H9 (cell line): ENCODE data around the gene CROCC. TPM values are rescaled to one million over a fixed set of nuclear protein-coding genes. Genes with fewer than 3 reads are reported as not detected.

ENCODE experiments used
- DNase-seq: peaks from one replicate; pipeline ENCODE4 v3.0.0-alpha.2; 2017
- H2AFZ ChIP-seq: one replicate; pipeline ENCODE4 v1.6.1; 2013; ENCODE audit warnings: mild to moderate bottlenecking, low read length, control low read depth, moderate library complexity
- H2AK5ac ChIP-seq: 2 replicates; pipeline ENCODE4 v1.6.1; 2013; ENCODE audit warnings: low read length, control low read depth, mixed read lengths; ENCODE audit not compliant: insufficient read length
- H2BK120ac ChIP-seq: one replicate; pipeline ENCODE4 v1.6.1; 2013; ENCODE audit warnings: low read depth, mild to moderate bottlenecking, low read length, control low read depth, inconsistent platforms; ENCODE audit not compliant: poor library complexity, severe bottlenecking
- H2BK12ac ChIP-seq: 2 replicates; pipeline ENCODE4 v1.6.1; 2013; ENCODE audit warnings: low read length, control low read depth, mixed read lengths, low read depth; ENCODE audit not compliant: insufficient read length
- H2BK15ac ChIP-seq: 2 replicates; pipeline ENCODE4 v1.6.1; 2013; ENCODE audit warnings: low read depth, low read length, control low read depth
- H2BK20ac ChIP-seq: one replicate; pipeline ENCODE4 v1.6.1; 2013; ENCODE audit warnings: low read depth, mild to moderate bottlenecking, low read length, control low read depth, inconsistent platforms; ENCODE audit not compliant: poor library complexity, severe bottlenecking
- H2BK5ac ChIP-seq: 2 replicates; pipeline ENCODE4 v1.6.1; 2013; ENCODE audit warnings: low read length, control low read depth, mixed read lengths; ENCODE audit not compliant: insufficient read length
- H3K14ac ChIP-seq: 2 replicates; pipeline ENCODE4 v1.6.1; 2013; ENCODE audit warnings: low read length, control low read depth; ENCODE audit not compliant: insufficient read depth
- H3K18ac ChIP-seq: 2 replicates; pipeline ENCODE4 v1.6.1; 2013; ENCODE audit warnings: low read depth, mild to moderate bottlenecking, mixed read lengths, low read length, control low read depth; ENCODE audit not compliant: insufficient read length
- H3K23ac ChIP-seq: 2 replicates; pipeline ENCODE4 v1.6.1; 2013; ENCODE audit warnings: low read length, control low read depth, mixed read lengths, low read depth; ENCODE audit not compliant: insufficient read length
- H3K23me2 ChIP-seq: 2 replicates; pipeline ENCODE4 v1.6.1; 2013; ENCODE audit warnings: low read depth, mild to moderate bottlenecking, mixed read lengths, low read length, control low read depth; ENCODE audit not compliant: insufficient read length, poor library complexity, severe bottlenecking
- H3K27ac ChIP-seq: 2 replicates; pipeline ENCODE4 v1.5.1; 2013; ENCODE audit warnings: low read length, control low read depth, mixed read lengths, low read depth; ENCODE audit not compliant: insufficient read length
- H3K27me3 ChIP-seq: 2 replicates; pipeline ENCODE4 v1.6.1; 2013; ENCODE audit warnings: low read length, control low read depth, inconsistent platforms; ENCODE audit not compliant: insufficient read depth
- H3K4ac ChIP-seq: 2 replicates; pipeline ENCODE4 v1.6.1; 2013; ENCODE audit warnings: low read depth, mild to moderate bottlenecking, control low read depth, inconsistent platforms, low read length, moderate library complexity
- H3K4me1 ChIP-seq: 2 replicates; pipeline ENCODE4 v1.6.1; 2013; ENCODE audit warnings: low read length, control low read depth, inconsistent platforms; ENCODE audit not compliant: insufficient read depth
- H3K4me2 ChIP-seq: 2 replicates; pipeline ENCODE4 v1.6.1; 2013; ENCODE audit warnings: low read length, control low read depth, mixed read lengths; ENCODE audit not compliant: insufficient read length, insufficient read depth
- H3K56ac ChIP-seq: 2 replicates; pipeline ENCODE4 v1.6.1; 2013; ENCODE audit warnings: low read depth, mild to moderate bottlenecking, mixed read lengths, low read length, control low read depth; ENCODE audit not compliant: insufficient read length
- H3K79me1 ChIP-seq: 2 replicates; pipeline ENCODE4 v1.6.1; 2013; ENCODE audit warnings: low read depth, mild to moderate bottlenecking, moderate library complexity, low read length, control low read depth, inconsistent platforms; ENCODE audit not compliant: insufficient read depth, poor library complexity, severe bottlenecking
- H3K79me2 ChIP-seq: 2 replicates; pipeline ENCODE4 v1.6.1; 2013; ENCODE audit warnings: low read length, control low read depth, inconsistent platforms; ENCODE audit not compliant: insufficient read depth
- H3K9ac ChIP-seq: 2 replicates; pipeline ENCODE4 v1.6.1; 2013; ENCODE audit warnings: low read length, control low read depth, mixed read lengths; ENCODE audit not compliant: insufficient read length; ENCODE audit errors: extremely low read depth
- H3K9me3 ChIP-seq: one replicate; pipeline ENCODE4 v1.6.1; 2013; ENCODE audit warnings: low read depth, low read length, inconsistent platforms; ENCODE audit not compliant: control insufficient read depth
- H3T11ph ChIP-seq: one replicate; pipeline ENCODE4 v1.6.1; 2013; ENCODE audit warnings: mild to moderate bottlenecking, low read length, control low read depth, inconsistent platforms
- H4K20me1 ChIP-seq: one replicate; pipeline ENCODE4 v1.6.1; 2013; ENCODE audit not compliant: control insufficient read depth, insufficient read length, insufficient read depth
- H4K5ac ChIP-seq: 2 replicates; pipeline ENCODE4 v1.6.1; 2013; ENCODE audit warnings: low read depth, mild to moderate bottlenecking, mixed read lengths, low read length, control low read depth; ENCODE audit not compliant: insufficient read length
- H4K8ac ChIP-seq: replicated peaks from 2 replicates; pipeline ENCODE4 v1.6.1; 2013; ENCODE audit warnings: low read length, control low read depth, mixed read lengths, low read depth; ENCODE audit not compliant: insufficient read length
- H4K91ac ChIP-seq: 2 replicates; pipeline ENCODE4 v1.6.1; 2013; ENCODE audit warnings: low read depth, mild to moderate bottlenecking, moderate library complexity, mixed read lengths, low read length, control low read depth; ENCODE audit not compliant: insufficient read length
- H3K27ac Mint-ChIP-seq, 3 experiments: 2 replicates in 2 of 3; 3 replicates in 1 of 3; pipeline ENCODE4 v1.8.0; 2020 to 2021; ENCODE audit warnings: mixed read lengths in 3 of 3, mild to moderate bottlenecking in 1 of 3, moderate library complexity in 1 of 3
- H3K27me3 Mint-ChIP-seq: 2 replicates; pipeline ENCODE4 v1.8.0; 2021; ENCODE audit warnings: low read depth, mild to moderate bottlenecking, moderate library complexity, mixed read lengths
- H3K36me3 Mint-ChIP-seq, 3 experiments: 2 replicates in 2 of 3; 3 replicates in 1 of 3; pipeline ENCODE4 v1.8.0; 2020 to 2021; ENCODE audit warnings: low read depth in 3 of 3, mixed read lengths in 3 of 3; ENCODE audit not compliant: insufficient read depth in 1 of 3
- H3K4me1 Mint-ChIP-seq, 2 experiments: 2 replicates each; pipeline ENCODE4 v1.8.0; 2020; ENCODE audit warnings: mixed read lengths in 2 of 2
- H3K4me3 Mint-ChIP-seq, 2 experiments: 2 replicates in 1 of 2; 3 replicates in 1 of 2; pipeline ENCODE4 v1.8.0; 2020 to 2021; ENCODE audit warnings: mild to moderate bottlenecking in 2 of 2, mixed read lengths in 2 of 2, moderate library complexity in 1 of 2
- H3K9me3 Mint-ChIP-seq, 2 experiments: 2 replicates in 1 of 2; 3 replicates in 1 of 2; pipeline ENCODE4 v1.8.0; 2020; ENCODE audit warnings: mild to moderate bottlenecking in 2 of 2, mixed read lengths in 2 of 2, moderate library complexity in 1 of 2
- CTCF ChIP-seq: fragments of 200-600 bp; sonication (generic); conservative IDR thresholded peaks from 3 replicates; pipeline ENCODE4 v1.8.0; 2021; ENCODE audit warnings: antibody characterized with exemption, mild to moderate bottlenecking
- WGBS: extraction: QIAGEN DNeasy Blood & Tissue Kit; methylation state at CpG from one replicate; pipeline ENCODE4 v1.1.7; 2013; ENCODE audit warnings: missing lambda C conversion rate, low lambda C conversion rate, mixed read lengths; ENCODE audit not compliant: insufficient read length; ENCODE audit errors: extremely low coverage; 5-methylcytosine and 5-hydroxymethylcytosine counted together
- total RNA-seq: library from RNA; stranded (reverse); gene quantifications from 2 replicates; pipeline ENCODE4 v1.2.1, GENCODE V29; 2021

CROCC gene
- total RNA-seq, 1 experiment from 2014 or later, result 40.7 TPM

- Histone ChIP-seq H4K8ac (no peak overlapping the region), H3K27me3 (no peaks in the 10 kb centered on the region), H3K9ac (no peak overlapping the region), H2BK5ac (no peak overlapping the region), H2BK20ac (no peak overlapping the region), H3K79me2 (no peaks in the 10 kb centered on the region), H4K20me1 (no peaks in the 10 kb centered on the region), H4K91ac (no peak overlapping the region), H3K27ac (no peak overlapping the region), H3K79me1 (no peaks in the 10 kb centered on the region), H3K56ac (no peak overlapping the region), H3K18ac (no peak overlapping the region), H3K4me1 (no peaks in the 10 kb centered on the region), H2BK120ac (no peak overlapping the region), H2AK5ac (no peak overlapping the region), H3K14ac (no peak overlapping the region), H3K4ac (no peak overlapping the region), H2BK12ac (no peak overlapping the region), H3K9me3 (no peaks in the 10 kb centered on the region), H2BK15ac (no peak overlapping the region), H3K23me2 (no peaks in the 10 kb centered on the region), H2AFZ (no peak overlapping the region), H3T11ph (no peak overlapping the region), H3K23ac (no peak overlapping the region), H3K4me2 (no peak overlapping the region), H4K5ac (no peak overlapping the region)
- no peak for TF ChIP-seq CTCF
- Mint-ChIP-seq H3K27ac (no peak overlapping the region; a peak in 2 of 7 replicates), H3K36me3 (peaks cover 4 to 23% (median 23%) of the 10 kb centered on the region in 3 experiments; a peak in 6 of 7 replicates), H3K4me3 (no peak overlapping the region), H3K27me3 (no peaks in the 10 kb centered on the region), H3K9me3 (no peaks in the 10 kb centered on the region), H3K4me1 (peaks cover 3 to 5% of the 10 kb centered on the region in 2 experiments)
- WGBS, result no CpG with 5 or more reads among the region's 8 CpGs
- DNase-seq, result no peak
These were observed 35.0 kb downstream of the CROCC start for GRCh38 chr1:16956775-16957174.
